HepG2 (cell line): ENCODE data around the gene ZNF541. TPM values are rescaled to one million over a fixed set of nuclear protein-coding genes. Genes with fewer than 3 reads are reported as not detected.

ENCODE experiments used
- ATF4 ChIP-seq, 2 experiments: fragments of 450-650 bp in 1 of 2; sonication (generic) in 1 of 2; formaldehyde crosslinking; IDR thresholded peaks; 2 replicates each; pipeline versions ENCODE4 v1.5.0 to v1.8.0; 2020 to 2022; ENCODE audit warnings: mild to moderate bottlenecking in 1 of 2, missing genetic modification reagents in 1 of 2
- CHCHD3 ChIP-seq: sonication (generic); formaldehyde crosslinking; IDR thresholded peaks from 2 replicates; pipeline ENCODE4 v1.8.0; 2022; ENCODE audit warnings: mild to moderate bottlenecking, missing genetic modification reagents, moderate library complexity
- DNMT3B ChIP-seq: conservative IDR thresholded peaks from 2 replicates; pipeline ENCODE4 v1.6.1; 2016; ENCODE audit warnings: missing biosample characterization, control low read depth
- FOXP4 ChIP-seq: sonication (generic); formaldehyde crosslinking; IDR thresholded peaks from 2 replicates; pipeline ENCODE4 v1.4.0; 2020; ENCODE audit warnings: missing genetic modification reagents
- JARID2 ChIP-seq: sonication (generic); formaldehyde crosslinking; IDR thresholded peaks from 2 replicates; pipeline ENCODE4 v1.8.1; 2023; ENCODE audit warnings: missing genetic modification reagents, inconsistent platforms; ENCODE audit not compliant: insufficient replicate concordance
- KAT8 ChIP-seq: IDR thresholded peaks from 2 replicates; pipeline ENCODE4 v1.6.1; 2016; ENCODE audit warnings: missing genetic modification reagents, missing compliant biosample characterization
- KDM5A ChIP-seq: fragments of 200-600 bp; sonication (generic); IDR thresholded peaks from 2 replicates; pipeline ENCODE4 v1.7.0; 2018; ENCODE audit warnings: antibody characterized with exemption, mild to moderate bottlenecking, low read length, borderline replicate concordance
- NFE2 ChIP-seq: sonication (generic); formaldehyde crosslinking; IDR thresholded peaks from 2 replicates; pipeline ENCODE4 v1.4.0; 2020; ENCODE audit warnings: missing genetic modification reagents
- NR0B2 ChIP-seq: sonication (generic); formaldehyde crosslinking; IDR thresholded peaks from 2 replicates; pipeline ENCODE4 v1.4.0; 2020; ENCODE audit warnings: mild to moderate bottlenecking, missing genetic modification reagents
- PBX2 ChIP-seq: IDR thresholded peaks from 2 replicates; pipeline ENCODE4 v1.6.1; 2016; ENCODE audit warnings: control low read depth
- PHF8 ChIP-seq: sonication (generic); formaldehyde crosslinking; IDR thresholded peaks from 2 replicates; pipeline ENCODE4 v1.5.0; 2020; ENCODE audit warnings: missing genetic modification reagents
- SIN3B ChIP-seq: fragments of 150-350 bp; IDR thresholded peaks from 2 replicates; pipeline ENCODE4 v1.6.1; 2014; ENCODE audit warnings: low read length
- SSRP1 ChIP-seq: IDR thresholded peaks from 2 replicates; pipeline ENCODE4 v1.6.1; 2016; ENCODE audit warnings: control low read depth
- YY1 ChIP-seq: IDR thresholded peaks from 2 replicates; pipeline ENCODE4 v1.6.1; 2011; ENCODE audit warnings: low read length, low read depth, moderate library complexity, mild to moderate bottlenecking; ENCODE audit not compliant: insufficient read depth, insufficient replicate concordance
- ZMYM2 ChIP-seq: sonication (generic); formaldehyde crosslinking; IDR thresholded peaks from 2 replicates; pipeline ENCODE4 v1.8.0; 2022; ENCODE audit warnings: mild to moderate bottlenecking, missing genetic modification reagents
- ZNF101 ChIP-seq: sonication (generic); formaldehyde crosslinking; IDR thresholded peaks from 2 replicates; pipeline ENCODE4 v1.4.0; 2020; ENCODE audit warnings: mild to moderate bottlenecking, low read depth, missing genetic modification reagents, borderline replicate concordance
- ZNF281 ChIP-seq: sonication (generic); formaldehyde crosslinking; IDR thresholded peaks from 2 replicates; pipeline ENCODE4 v1.4.0; 2020; ENCODE audit warnings: missing genetic modification reagents, borderline replicate concordance
- ZNF296 ChIP-seq: sonication (generic); formaldehyde crosslinking; conservative IDR thresholded peaks from 2 replicates; pipeline ENCODE4 v1.5.0; 2020; ENCODE audit warnings: mild to moderate bottlenecking, missing genetic modification reagents
- ZNF460 ChIP-seq: sonication (generic); formaldehyde crosslinking; IDR thresholded peaks from 2 replicates; pipeline ENCODE4 v1.5.1; 2020; ENCODE audit warnings: missing genetic modification reagents, mild to moderate bottlenecking, borderline replicate concordance
- ZNF740 ChIP-seq: sonication (generic); formaldehyde crosslinking; IDR thresholded peaks from 2 replicates; pipeline ENCODE4 v1.4.0; 2020; ENCODE audit warnings: missing genetic modification reagents
- ZSCAN12 ChIP-seq: sonication (generic); formaldehyde crosslinking; IDR thresholded peaks from 2 replicates; pipeline ENCODE4 v1.9.0; 2021; ENCODE audit warnings: mild to moderate bottlenecking, missing genetic modification reagents
- polyA plus RNA-seq, 8 experiments: library from polyadenylated mRNA; depleted of rRNA in 3 of 8; stranded (reverse) in 7 of 8; unstranded in 1 of 8; fragments of >200 nt; fragmentation: Illumina TruSeq in 4 of 8; extraction: Trizol in 4 of 8; gene quantifications; 2 replicates each; pipeline versions ENCODE4 v1.2.1 to v1.2.3, GENCODE V29; 2011 to 2016; ENCODE audit warnings: low read depth in 4 of 8, missing spikeins in 1 of 8, mixed read lengths in 1 of 8; ENCODE audit not compliant: insufficient read depth in 1 of 8
- total RNA-seq, 5 experiments: library from RNA; depleted of rRNA; stranded (reverse); fragments of >200 nt; fragmentation: Illumina TruSeq; extraction: Trizol; gene quantifications; 2 replicates each; pipeline ENCODE4 v1.2.3, GENCODE V29; 2016; ENCODE audit warnings: low read depth in 1 of 5

Gene ZNF541
- total and polyA plus RNA-seq, 2 of the 13 experiments (the other 11 are each of a cell fraction or from before 2014, with no cell fraction given) = 0.03 to 0.04 TPM

GRCh38 chr19:47609906-47610894, 37.3 kb upstream of the ZNF541 start (continued):
- TF ChIP-seq NFE2 (CRISPR knock-in tag) = no peak
- 0 out of 2 replicates have a peak, but pooled peaks have one; percentile 23 for TF ChIP-seq NR0B2 (CRISPR knock-in tag)
- TF ChIP-seq CHCHD3 (CRISPR knock-in tag) = no peak
- TF ChIP-seq JARID2 (CRISPR knock-in tag) = no peak
- TF ChIP-seq ZMYM2 = no peak
- TF ChIP-seq ATF4 (CRISPR knock-in tag; IDR thresholded peaks at IDR 0.05) = no peak
- no peak for TF ChIP-seq SSRP1 (CRISPR knock-in tag)
- no peak for TF ChIP-seq DNMT3B
- TF ChIP-seq ZSCAN12 (CRISPR knock-in tag) = no peak
- no peak for TF ChIP-seq KAT8 (CRISPR knock-in tag)
- TF ChIP-seq ZNF101 = no peak
- no peak for TF ChIP-seq ZNF296 (CRISPR knock-in tag)
- no peak; the same call in 1 of the 2 replicates for TF ChIP-seq KDM5A
- TF ChIP-seq PHF8 (CRISPR knock-in tag) = peak; percentile 76
- TF ChIP-seq FOXP4 = 0 out of 2 replicates have a peak, but pooled peaks have one; percentile 18
- TF ChIP-seq PBX2 (CRISPR knock-in tag) = no peak
- TF ChIP-seq ZNF281 (CRISPR knock-in tag) = no peak
- no peak for TF ChIP-seq SIN3B
- TF ChIP-seq ZNF460 (CRISPR knock-in tag) = no peak
- TF ChIP-seq ZNF740 (CRISPR knock-in tag) = 0 out of 2 replicates have a peak, but pooled peaks have one; percentile 56
- TF ChIP-seq YY1 = peak; percentile 39
